Endometrial microvascular endothelial cells (primary cell): ENCODE results near the gene PIK3IP1. TPM values are rescaled to one million over a fixed set of nuclear protein-coding genes. Genes with fewer than 3 reads are reported as not detected.
"Not testable (repeated sequence)": the region's sequence is repeated elsewhere in the genome, so short reads cannot be mapped to it uniquely, and the experiment has no call there.

Experiments
- in situ Hi-C: cut with HindIII; loops from 2 replicates; pipeline ENCODE4 v1.10.0; 2017; ENCODE audit warnings: low sequenced_read_pairs, low pct_unique_long_range_greater_than_20kb; ENCODE audit errors: inconsistent ontology term
- total RNA-seq: library from RNA; depleted of rRNA; stranded (reverse); fragments of >200 nt; gene quantifications from one replicate; pipeline ENCODE4 v1.2.3, GENCODE V29; 2015; ENCODE audit errors: inconsistent ontology term

Gene PIK3IP1
- total RNA-seq, 1 donor from 2014 or later, result 11.3 TPM

DNA sequence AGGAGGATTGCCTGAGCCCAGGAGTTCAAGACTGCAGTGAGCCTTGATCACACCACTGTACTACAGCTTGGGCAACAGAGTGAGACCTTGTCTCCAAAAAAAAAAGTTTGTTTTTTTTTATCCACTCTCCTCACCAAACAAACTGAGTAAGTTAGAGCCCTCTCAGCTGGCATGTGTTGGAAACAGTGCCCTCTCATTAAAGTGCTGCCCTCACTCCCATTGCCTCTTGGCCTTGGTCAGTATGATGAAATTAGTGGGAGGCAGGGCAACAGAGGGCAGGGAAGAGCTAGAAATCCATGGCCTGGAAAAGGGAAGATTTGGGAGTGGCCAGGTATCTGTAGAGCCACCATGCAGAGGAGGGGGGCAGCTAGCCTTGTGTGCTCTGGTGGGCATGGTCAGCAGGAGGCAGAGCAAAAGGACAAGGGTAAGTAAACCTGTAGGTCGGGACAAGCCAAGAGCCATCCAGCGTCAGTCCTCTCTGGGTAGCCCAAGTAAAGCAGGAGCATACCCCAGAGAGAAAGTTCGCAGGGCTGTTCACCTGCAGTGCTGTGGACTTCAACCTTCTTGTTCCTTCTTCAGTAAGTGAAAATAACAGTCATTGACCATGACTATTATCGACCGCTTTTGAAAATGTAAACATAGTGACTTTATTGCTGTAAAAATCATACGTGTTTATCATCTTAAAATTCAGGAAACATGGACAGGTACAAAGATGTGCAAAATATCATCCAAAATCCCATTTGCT, 28.2 kb downstream of the PIK3IP1 start:
- in situ Hi-C loops, result no loop called here

DNA sequence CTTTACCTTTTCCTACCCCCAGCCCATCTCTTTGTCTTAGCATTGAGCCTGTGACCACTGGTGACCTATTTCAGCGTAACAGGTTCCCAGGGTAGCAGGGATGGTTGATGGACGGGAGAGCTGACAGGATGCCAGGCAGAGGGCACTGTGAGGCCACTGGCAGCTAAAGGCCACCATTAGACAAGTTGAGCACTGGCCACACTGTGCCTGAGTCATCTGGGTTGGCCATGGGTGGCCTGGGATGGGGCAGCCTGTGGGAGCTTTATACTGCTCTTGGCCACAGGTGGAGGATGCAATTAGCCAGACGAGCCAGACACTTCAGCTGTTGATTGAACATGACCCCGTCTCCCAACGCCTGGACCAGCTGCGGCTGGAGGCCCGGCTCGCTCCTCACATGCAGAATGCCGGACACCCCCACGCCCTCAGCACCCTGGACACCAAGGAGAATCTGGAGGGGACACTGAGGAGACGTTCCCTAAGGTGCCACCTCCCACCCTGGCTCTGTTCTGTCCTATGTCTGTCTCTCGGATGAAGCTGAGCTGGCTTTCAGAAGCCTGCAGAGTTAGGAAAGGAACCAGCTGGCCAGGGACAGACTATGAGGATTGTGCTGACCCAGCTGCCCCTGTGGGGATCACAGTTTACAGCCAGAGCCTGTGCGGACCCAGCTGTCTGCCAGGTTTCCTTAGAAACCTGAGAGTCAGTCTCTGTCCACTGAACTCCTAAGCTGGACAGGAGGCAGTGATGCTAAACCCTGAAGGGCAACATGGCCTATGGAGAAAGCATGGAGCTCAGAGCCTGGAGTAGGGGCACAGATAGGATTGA, 29.8 kb downstream of the PIK3IP1 start:
- in situ Hi-C loops, result no loop called here

DNA sequence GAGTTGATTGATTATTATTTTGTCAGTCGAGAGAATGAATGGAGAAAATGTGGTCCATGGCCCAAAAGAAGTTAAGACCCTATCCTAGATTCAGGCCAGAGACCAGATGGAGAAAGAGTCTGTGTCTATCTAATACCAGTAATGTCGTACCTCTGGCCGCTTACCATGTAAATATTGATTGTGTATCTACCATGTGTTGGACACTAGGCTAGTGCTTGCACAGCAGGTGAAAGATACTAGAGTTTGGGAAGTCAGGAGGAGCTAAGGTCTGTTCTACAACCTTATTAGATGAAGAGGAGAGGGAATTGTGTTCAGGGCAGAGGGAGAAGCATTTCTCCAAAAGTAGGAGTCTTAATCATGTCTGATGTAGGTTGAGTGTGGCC, 31.8 kb downstream of the PIK3IP1 start:
- in situ Hi-C loops, result no loop called here

DNA sequence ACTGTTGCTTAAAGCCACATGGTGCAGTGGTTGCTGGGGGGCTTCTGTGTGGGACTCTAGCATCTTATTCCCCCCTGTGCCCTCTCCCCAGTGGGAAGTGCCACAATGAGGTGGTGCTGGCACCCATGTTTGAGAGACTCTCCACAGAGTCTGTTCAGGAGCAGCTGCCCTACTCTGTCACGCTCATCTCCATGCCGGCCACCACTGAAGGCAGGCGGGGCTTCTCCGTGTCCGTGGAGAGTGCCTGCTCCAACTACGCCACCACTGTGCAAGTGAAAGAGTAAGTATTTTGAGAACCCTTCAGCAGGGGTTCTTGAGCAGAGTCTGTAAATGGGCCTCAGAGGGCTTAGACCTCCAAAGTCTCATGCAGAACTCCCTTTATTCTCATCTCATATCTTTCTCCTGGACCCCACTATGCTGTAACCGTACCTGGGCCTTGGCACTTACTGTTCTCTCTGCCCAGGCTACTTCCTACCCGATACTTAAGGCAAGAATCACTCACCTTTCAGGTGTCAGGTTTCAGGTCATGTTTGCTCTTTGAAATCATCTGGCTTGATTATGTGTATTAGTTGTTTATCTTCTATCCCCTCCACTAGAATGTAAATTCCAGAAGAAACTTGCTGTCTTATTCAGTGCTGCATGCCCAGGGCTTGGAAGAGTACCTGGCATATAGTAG, 32.4 kb downstream of the PIK3IP1 start:
- in situ Hi-C loops, result no loop called here

DNA sequence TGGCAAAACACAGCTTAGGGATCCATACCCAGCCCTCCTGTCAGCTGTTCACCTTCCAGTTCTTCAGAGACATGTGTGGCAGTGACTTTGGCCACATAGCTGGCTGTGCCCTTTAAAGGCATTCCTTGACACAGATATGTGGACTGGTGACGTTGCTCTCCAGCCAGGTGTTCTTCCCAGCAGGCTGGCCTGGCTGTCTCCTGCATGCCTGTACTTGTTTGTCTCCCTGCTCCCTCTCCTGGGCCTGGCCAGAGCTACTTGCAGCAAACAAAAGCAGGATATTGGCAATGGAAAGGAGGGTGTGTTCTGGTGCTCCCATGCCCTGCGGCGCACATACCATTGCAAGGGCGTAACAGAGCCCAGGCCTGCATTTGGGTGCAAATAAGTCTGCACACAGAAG, 38.3 kb downstream of the PIK3IP1 start:
- in situ Hi-C loops, result no loop called here

DNA sequence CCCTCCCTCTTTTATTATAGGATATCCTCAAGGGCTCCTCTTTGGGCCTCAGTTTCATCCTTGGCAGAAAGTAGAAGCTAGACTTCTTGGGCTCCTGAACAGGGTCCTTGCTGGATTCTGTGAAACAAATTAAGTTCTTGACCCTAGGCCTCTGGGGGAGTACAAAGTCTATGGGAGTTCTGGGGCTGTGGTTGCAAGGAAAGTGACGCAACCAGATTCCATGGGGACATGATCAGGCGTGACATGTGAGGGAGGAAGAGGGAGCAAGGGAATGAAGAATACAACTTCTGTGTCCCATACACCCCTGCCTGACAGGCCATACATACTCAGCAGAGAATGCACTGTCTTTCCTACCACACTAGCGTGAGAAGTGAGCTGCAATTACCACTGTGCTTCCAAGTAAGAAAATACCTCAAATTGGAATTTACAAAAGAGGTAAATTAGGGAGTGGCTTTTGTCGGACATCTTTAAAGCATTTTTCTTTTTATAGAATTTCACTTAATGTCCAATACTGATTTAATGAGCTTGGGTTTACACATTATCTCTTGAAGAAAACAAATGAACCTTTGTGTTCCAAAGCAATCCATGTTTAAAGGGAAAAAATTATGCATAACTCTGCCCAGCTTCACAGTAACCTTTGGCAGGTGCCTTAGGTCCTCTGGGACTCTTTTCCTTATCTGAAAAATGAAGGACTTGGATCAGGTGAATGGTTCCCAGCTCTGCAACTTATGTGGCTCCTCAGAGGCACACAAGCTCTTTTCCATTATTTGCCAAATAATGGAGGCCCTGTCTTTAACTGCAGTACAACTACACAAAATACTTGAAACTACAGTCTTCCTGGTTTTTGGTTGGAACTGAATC, 41.3 kb downstream of the PIK3IP1 start:
- in situ Hi-C loops, result no loop called here

DNA sequence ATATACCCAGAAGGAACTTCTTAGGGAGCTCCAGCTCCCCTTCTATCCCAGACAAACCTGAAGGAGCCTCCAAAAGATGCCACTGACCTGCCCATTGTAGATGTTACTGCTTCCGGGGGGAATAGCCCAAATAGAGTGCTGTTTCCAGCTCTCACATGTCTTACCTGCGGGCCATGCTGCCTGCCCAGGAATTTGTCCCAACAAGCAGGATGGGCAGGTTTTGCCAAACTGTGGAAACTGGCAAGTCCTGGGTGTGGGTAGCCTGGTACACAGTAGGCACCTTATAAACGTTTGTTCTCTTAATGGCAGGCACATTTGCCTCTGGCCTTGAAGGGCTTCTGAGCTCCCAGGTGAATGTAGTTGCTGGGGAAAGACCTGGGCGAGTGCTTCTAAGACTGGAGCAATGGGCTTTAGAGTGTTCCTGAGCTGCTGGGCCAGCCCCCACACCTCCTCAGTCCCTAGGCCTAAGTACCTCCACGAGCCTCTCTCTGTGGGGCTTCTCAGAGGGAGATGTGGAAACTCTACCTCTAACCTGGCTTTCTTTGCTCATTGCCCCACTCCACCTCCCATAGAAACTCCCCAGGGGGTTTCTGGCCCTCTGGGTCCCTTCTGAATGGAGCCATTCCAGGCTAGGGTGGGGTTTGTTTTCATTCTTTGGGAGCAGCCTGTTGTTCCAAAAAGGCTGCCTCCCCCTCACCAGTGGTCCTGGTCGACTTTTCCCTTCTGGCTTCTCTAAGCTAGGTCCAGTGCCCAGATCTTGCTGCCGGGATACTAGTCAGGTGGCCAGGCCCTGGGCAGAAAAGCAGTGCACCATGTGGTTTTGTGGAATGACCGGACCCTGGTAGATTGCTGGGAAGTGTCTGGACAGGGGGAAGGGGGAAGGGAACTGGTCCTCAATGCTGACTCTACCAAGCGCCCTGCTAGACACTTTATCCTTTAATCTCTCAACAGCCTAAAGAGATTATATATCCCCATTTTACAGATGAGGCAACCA, 43.0 kb downstream of the PIK3IP1 start:
- in situ Hi-C loops, result no loop called here

DNA sequence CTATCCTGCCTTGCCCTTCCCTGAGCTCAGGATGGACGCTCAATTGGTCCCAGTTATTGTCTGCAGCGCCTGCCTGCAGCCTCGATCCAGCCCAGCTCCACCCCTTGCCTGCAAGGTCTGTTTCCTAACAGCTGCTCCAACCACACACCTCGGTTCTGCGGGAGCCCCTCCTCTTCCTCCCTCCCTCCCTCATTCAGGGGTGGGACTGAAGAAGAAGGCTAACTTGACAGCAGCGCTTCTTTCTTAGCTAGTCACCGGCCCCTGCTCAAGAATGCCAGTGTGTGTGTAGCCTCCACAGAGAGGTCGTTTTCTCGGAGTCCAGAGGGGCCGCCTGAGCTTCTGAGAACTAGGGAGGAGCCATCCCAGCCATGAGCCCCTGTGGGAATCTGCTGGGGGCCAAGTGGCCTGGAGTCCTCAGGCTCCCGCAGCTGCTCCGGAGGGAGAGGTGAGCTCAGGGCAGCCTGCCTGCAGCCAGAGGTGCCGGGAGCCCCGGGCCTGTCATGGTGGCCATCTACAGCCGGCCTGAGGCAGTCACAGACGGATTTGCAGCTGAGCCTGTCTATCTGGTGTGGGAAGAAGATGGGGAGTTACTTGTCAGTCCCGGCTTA, 44.0 kb downstream of the PIK3IP1 start:
- in situ Hi-C loops, result no loop called here

DNA sequence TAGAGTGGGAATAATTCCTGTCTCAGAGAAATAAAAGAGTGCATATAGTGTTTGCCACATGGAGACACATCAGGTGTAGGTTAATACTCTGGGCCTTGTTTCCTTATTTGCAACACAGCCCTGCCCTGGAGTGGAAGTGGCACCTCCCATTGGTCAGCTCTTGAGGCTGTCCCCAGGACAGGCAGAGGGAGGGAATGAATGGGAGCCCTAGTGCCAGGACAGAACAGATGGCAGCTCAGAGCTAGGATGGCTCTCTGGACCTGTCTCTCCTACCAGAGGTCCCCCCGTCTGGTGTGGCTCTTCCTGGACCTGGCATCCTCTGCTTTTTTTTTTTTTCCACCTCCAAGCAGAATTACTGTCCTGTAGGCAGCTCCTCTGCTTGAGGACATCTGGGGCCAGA, 44.6 kb downstream of the PIK3IP1 start:
- in situ Hi-C loops, result no loop called here

DNA sequence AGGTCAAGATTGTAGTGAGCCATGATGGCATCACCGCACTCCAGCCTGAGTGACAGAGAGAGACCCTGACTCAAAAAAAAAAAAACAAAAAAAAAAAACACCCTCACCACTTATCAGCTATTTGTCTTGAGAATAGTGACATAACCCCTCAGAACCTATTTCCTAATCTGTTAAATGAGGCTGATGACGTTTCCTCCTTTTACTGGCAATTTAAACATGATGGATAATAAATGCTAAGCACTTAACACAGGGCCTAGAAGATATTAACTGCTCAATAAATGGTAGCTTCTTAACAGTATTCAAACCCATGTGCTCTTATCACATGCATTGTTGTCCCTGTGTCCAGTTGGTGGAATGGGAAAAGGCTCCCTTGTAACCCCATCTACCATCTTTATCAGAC, 45.6 kb downstream of the PIK3IP1 start:
- in situ Hi-C loops, result no loop called here

DNA sequence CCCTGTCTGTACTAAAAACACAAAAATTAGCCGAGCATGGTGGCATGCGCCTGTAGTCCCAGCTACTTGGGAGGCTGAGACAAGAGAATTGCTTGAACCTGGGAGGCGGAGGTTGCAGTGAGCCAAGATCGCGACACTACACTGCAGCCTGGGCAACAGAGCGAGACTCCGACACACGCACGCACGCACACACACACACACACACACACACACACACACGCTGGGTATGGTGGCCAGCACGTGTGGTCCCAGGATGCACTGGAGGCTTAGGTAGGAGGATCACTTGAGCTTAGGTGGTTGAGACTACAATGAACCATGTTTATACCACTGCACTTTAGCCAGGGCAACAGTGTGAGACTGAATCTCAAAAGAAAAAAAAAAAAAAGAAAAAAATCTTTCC, 46.3 kb downstream of the PIK3IP1 start:
- in situ Hi-C loops, result not testable (repeated sequence)

DNA sequence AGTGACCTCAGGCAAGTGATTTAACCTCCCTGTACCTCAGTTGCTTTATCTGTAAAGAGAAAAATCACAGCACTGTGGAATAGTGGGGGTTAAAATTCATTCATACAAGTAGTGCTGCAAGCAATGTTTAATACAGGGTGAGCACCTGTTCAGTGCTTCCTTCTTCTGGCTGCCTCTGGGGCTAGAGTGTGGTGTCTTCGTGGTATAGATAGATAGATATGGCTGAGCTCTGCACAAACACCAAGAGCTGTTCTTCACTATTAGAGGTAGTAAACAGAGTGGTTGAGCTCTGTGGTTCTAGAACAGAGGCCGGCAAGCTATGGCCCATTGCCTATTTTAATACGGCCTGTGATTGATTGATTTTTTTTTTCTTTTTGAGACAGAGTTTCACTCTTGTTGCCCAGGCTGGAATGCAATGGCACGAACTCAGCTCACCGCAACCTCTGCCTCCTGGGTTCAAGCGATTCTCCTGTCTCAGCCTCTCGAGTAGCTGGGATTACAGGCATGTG, 47.3 kb downstream of the PIK3IP1 start:
- in situ Hi-C loops, result no loop called here

DNA sequence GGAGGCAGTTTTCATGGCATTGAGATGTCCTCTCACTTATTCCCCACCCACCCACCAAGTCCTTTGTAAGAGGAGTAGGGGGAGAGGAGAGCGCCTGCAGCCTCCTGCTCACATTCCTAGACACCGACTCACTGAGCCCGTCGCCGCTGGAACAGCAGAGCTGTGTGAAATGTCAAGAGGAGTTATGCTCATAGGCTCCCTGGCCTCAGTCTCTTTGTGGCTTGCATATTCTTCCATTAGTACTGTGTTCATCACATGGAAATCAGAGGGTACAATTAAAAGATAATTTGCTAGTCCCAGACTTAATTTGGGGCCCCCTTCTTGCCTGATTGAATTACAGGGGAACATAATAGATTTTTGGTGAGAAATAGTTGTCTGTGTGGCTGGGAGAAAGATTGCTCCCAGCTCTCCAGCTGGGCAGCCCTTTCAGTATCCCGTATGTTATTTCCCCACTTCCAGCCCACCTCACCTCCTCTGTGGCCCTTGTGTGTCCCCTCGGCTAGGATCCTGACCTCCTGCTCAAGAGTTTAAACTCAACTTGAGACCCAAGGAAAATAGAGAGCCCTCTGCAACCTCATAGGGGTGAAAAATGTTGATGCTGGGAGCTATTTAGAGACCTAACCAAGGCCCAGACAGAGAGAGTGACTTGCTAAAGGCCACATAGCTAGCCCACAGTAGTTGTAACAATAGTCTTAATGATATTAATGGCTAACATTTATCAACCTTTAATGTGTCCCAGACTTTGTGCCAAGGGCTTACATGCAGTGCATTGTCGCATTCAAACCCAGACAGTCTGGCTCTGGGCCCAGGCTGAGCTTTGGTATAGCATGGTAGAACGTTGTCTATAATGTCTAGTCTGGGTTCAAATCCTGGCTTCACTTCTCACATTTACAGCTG, 48.0 kb downstream of the PIK3IP1 start:
- in situ Hi-C loops, result no loop called here

DNA sequence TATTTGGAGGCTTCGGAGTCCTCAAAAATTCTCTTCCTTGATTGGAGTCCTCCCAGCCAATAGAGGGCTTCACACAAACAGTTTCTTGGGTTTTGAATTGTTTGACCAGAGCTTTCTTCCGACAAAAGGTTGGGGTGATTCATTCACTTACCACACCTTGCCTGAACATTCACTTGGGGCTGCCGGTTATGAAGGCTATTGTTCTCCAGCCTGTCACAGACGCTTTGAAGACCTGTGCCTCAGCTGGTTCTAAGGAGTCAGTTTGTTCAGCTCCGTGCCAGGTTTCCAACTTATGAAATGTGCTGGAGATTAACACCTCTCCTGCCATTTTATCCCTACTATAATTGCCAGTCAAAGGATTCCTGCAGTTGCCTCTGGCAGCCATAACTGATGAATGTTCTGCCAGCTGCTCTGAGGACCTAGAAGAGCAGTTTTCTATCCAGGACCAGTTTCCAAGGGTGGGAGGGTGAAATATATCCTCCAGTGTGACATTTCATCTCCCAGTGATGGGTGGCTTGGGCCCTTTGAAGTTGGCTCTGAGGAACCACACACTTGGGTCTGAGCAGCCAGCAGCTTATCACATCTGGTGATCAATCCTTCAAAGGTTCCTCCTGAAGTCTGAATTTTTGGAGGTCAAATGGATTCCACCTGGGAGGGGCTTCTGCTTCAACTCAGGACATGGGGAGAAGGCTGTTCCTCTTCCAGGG, 48.8 kb downstream of the PIK3IP1 start:
- in situ Hi-C loops, result no loop called here

DNA sequence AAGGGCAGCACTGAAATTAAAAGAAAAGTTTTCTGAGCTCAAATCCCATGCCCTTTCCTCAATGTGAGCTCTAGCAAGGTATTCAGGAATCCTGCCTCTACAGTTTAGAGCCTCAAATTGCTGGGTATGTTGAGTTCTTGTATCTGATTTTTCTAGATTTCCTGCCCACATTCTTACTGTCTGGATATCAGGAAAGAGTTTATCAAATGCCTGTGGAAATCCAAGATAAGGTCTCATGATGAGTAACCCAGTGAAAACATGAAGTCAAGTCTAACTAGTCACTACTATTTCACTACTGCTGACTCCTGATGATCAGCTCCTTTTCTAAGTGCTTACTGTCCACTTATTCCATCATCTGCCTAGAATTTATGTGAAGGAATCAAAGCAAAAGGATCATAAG, 50.4 kb downstream of the PIK3IP1 start:
- in situ Hi-C loops, result no loop called here

DNA sequence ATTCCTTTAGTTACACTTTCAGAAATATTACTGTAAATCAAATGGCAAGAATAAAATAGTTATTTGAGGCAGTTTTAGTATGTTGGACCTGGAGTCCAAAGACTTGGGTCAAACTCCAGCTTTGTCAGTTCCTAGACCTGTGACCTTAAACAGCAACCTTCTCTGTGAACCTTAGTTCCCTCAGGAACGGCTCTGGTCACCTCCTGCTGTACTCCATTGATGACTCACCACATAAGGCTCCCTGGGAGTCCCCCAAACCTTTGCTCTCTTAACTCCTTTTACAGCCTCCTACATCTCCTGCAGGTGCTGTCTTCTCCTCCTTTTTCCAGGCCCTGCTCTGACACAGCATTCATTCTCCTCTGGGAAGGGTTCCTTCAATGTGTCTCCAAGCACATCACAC, 51.1 kb downstream of the PIK3IP1 start:
- in situ Hi-C loops, result no loop called here
